ENCODE measurements around the gene TRIM15. TPM values are rescaled to one million over a fixed set of nuclear protein-coding genes. Genes with fewer than 3 reads are reported as not detected.
"Not testable (repeated sequence)": the region's sequence is repeated elsewhere in the genome, so short reads cannot be mapped to it uniquely, and the experiment has no call there.

TRIM15 gene
- total RNA-seq, 2 donors from 2014 or later = 1.6 TPM; not detected in 1

- Mint-ChIP-seq H3K9me3 (no peaks in the 10 kb centered on the region), H3K36me3 (no peaks in the 10 kb centered on the region), H3K27ac (peak overlapping the region in 1 of 2 donors; percentile 10)
- peak in 1 of 2 donors; percentile 24 for ATAC-seq
- no peak for DNase-seq (ENCODE audit: low spot score in 2 of 2)
Observed at GRCh38 chr6:30200551-30201281, 37.4 kb downstream of the TRIM15 start.

GRCh38 chr6:30202366-30202765 lies 39.0 kb downstream of the TRIM15 start:
- no peak for ATAC-seq
- Mint-ChIP-seq H3K36me3 (no peaks in the 10 kb centered on the region), H3K9me3 (no peaks in the 10 kb centered on the region), H3K27ac (no peak overlapping the region)
- DNase-seq (ENCODE audit: low spot score in 2 of 2) = no peak

- H3K27ac Mint-ChIP-seq = no peak overlapping the region
- ATAC-seq (no peak), DNase-seq (ENCODE audit: low spot score in 2 of 2) (no peak)
- no peaks in the 10 kb centered on the region for H3K9me3 Mint-ChIP-seq
- H3K36me3 Mint-ChIP-seq = no peaks in the 10 kb centered on the region
Observed at GRCh38 chr6:30204116-30204515, 40.8 kb downstream of the TRIM15 start.

GRCh38 chr6:30206152-30206551 lies 42.8 kb downstream of the TRIM15 start:
- Mint-ChIP-seq H3K9me3 (no peaks in the 10 kb centered on the region), H3K36me3 (peaks cover 3 to 7% of the 10 kb centered on the region in 2 donors), H3K27ac (no peak overlapping the region)
- DNase-seq (ENCODE audit: low spot score in 2 of 2) (no peak), ATAC-seq (no peak)

- H3K27ac Mint-ChIP-seq = peak overlapping the region in 1 of 2 donors; percentile 39
- H3K36me3 Mint-ChIP-seq = peaks cover 9 to 11% of the 10 kb centered on the region in 2 donors
- no peaks in the 10 kb centered on the region for H3K9me3 Mint-ChIP-seq
- ATAC-seq (no peak), DNase-seq (ENCODE audit: low spot score in 2 of 2) (no peak)
Observed at GRCh38 chr6:30206799-30207618, 43.7 kb downstream of the TRIM15 start.

GRCh38 chr6:30207619-30208295 lies 44.4 kb downstream of the TRIM15 start:
- Mint-ChIP-seq H3K36me3 (peaks cover 17 to 19% of the 10 kb centered on the region in 2 donors), H3K9me3 (no peaks in the 10 kb centered on the region), H3K27ac (peak overlapping the region in 1 of 2 donors; percentile 39)
- ATAC-seq (no peak), DNase-seq (ENCODE audit: low spot score in 2 of 2) (no peak)

GRCh38 chr6:30211306-30211705 lies 48.0 kb downstream of the TRIM15 start:
- DNase-seq (ENCODE audit: low spot score in 2 of 2) = no peak
- H3K9me3 Mint-ChIP-seq = no peaks in the 10 kb centered on the region
- H3K36me3 Mint-ChIP-seq = peaks cover 20 to 28% of the 10 kb centered on the region in 2 donors
- ATAC-seq = no peak
- H3K27ac Mint-ChIP-seq = peak overlapping the region in 1 of 2 donors; percentile 84

- peaks cover 20 to 28% of the 10 kb centered on the region in 2 donors for H3K36me3 Mint-ChIP-seq
Observed at GRCh38 chr6:30211899-30212298, 48.6 kb downstream of the TRIM15 start.

GRCh38 chr6:30212865-30213666 lies 49.7 kb downstream of the TRIM15 start, which contains the start of gene TRIM26:
TSS of gene TRIM26 (minus strand) at chr6:30213406. CDS start at chr6:30199103, 14,303 bp downstream.
- peaks cover 20 to 28% of the 10 kb centered on the region in 2 donors for H3K36me3 Mint-ChIP-seq
- DNase-seq (ENCODE audit: low spot score in 2 of 2) (peak; percentile 97 to 99), ATAC-seq (peak; percentile 90 to 93)
- H3K27ac Mint-ChIP-seq = peak within 1 kb of the TSS; percentile 98 to 99
- no peaks in the 10 kb centered on the region for H3K9me3 Mint-ChIP-seq

More at GRCh38 chr6:30211899-30212298, 48.6 kb downstream of the TRIM15 start:
- peak overlapping the region in 1 of 2 donors; percentile 98 for H3K27ac Mint-ChIP-seq
- no peaks in the 10 kb centered on the region for H3K9me3 Mint-ChIP-seq
- no peak for ATAC-seq
- no peak for DNase-seq (ENCODE audit: low spot score in 2 of 2)

- no peak for ATAC-seq
- DNase-seq (ENCODE audit: low spot score in 2 of 2) = no peak
- Mint-ChIP-seq H3K27ac (peak overlapping the region; percentile 98 to 99), H3K36me3 (peaks cover 20 to 28% of the 10 kb centered on the region in 2 donors), H3K9me3 (no peaks in the 10 kb centered on the region)
Observed at GRCh38 chr6:30213667-30213956, 50.3 kb downstream of the TRIM15 start.

- H3K36me3 Mint-ChIP-seq = peaks cover 20 to 28% of the 10 kb centered on the region in 2 donors
- ATAC-seq (peak; percentile 69 to 78), DNase-seq (ENCODE audit: low spot score in 2 of 2) (peak; percentile 70 to 86)
- H3K27ac Mint-ChIP-seq = peak overlapping the region; percentile 98 to 99
- no peaks in the 10 kb centered on the region for H3K9me3 Mint-ChIP-seq
Observed at GRCh38 chr6:30213957-30214656, 50.8 kb downstream of the TRIM15 start.

GRCh38 chr6:30214657-30214982 lies 51.3 kb downstream of the TRIM15 start:
- H3K36me3 Mint-ChIP-seq = peaks cover 20 to 28% of the 10 kb centered on the region in 2 donors
- no peaks in the 10 kb centered on the region for H3K9me3 Mint-ChIP-seq
- peak overlapping the region; percentile 98 to 99 for H3K27ac Mint-ChIP-seq
- no peak for ATAC-seq
- DNase-seq (ENCODE audit: low spot score in 2 of 2) = no peak

- no peak for ATAC-seq
- no peak overlapping the region for H3K27ac Mint-ChIP-seq
- H3K36me3 Mint-ChIP-seq = peaks cover 18 to 21% of the 10 kb centered on the region in 2 donors
- H3K9me3 Mint-ChIP-seq = no peaks in the 10 kb centered on the region
- no peak for DNase-seq (ENCODE audit: low spot score in 2 of 2)
Observed at GRCh38 chr6:30216096-30216495, 52.8 kb downstream of the TRIM15 start.

GRCh38 chr6:30219244-30219643 lies 55.9 kb downstream of the TRIM15 start:
- DNase-seq (ENCODE audit: low spot score in 2 of 2) (peak in 1 of 2 donors; percentile 57), ATAC-seq (peak; percentile 57 to 78)
- peaks cover 4 to 6% of the 10 kb centered on the region in 2 donors for H3K9me3 Mint-ChIP-seq
- peaks cover 6 to 10% of the 10 kb centered on the region in 2 donors for H3K36me3 Mint-ChIP-seq
- H3K27ac Mint-ChIP-seq = no peak overlapping the region

- ATAC-seq, H3K27ac Mint-ChIP-seq: not testable (repeated sequence)
Observed at GRCh38 chr6:30221395-30221794, 58.0 kb downstream of the TRIM15 start.

More at GRCh38 chr6:30221395-30221794, 58.0 kb downstream of the TRIM15 start:
- Mint-ChIP-seq H3K36me3 (peaks cover 5 to 10% of the 10 kb centered on the region in 2 donors), H3K9me3 (peaks cover 4 to 15% of the 10 kb centered on the region in 2 donors)
- not testable (repeated sequence) for DNase-seq (ENCODE audit: low spot score in 2 of 2)

Data from activated naive CD4-positive, alpha-beta T cell treated with anti-CD3 and anti-CD28 coated beads, Interleukin-2, amount 50 U/mL, for 72 hours (primary cell).